IPS DF 4.7 (cell line): ENCODE data around the gene CTAGE1.
"Not testable (repeated sequence)": the region's sequence is repeated elsewhere in the genome, so short reads cannot be mapped to it uniquely, and the experiment has no call there.

Experiments used
- DNase-seq: peaks from one replicate; pipeline ENCODE4 v3.0.0-alpha.2; 2013; ENCODE audit warnings: low spot score; ENCODE audit errors: extremely low read depth

CTAGE1 gene, protein sequence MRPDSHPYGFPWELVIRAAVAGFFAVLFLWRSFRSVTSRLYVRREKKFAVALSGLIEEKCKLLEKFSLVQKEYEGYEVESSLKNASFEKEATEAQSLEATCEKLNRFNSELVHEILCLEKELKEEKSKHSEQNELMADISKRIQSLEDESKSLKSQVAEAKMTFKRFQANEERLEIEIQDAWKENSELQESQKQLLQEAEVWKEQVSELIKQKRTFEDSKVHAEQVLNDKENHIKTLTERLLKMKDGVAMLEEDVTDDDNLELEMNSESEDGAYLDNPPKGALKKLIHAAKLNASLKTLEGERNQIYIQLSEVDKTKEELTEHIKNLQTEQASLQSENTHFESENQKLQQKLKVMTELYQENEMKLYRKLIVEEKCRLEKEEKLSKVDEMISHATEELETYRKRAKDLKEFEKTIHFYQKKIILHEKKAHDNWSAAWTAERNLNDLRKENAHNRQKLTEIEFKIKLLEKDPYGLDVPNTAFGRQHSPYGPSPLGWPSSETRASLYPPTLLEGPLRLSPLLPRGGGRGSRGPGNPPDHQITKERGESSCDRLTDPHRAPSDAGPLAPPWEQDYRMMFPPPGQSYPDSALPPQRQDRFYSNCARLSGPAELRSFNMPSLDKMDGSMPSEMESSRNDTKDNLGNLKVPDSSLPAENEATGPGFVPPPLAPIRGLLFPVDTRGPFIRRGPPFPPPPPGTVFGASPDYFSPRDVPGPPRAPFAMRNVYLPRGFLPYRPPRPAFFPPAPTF

DNA sequence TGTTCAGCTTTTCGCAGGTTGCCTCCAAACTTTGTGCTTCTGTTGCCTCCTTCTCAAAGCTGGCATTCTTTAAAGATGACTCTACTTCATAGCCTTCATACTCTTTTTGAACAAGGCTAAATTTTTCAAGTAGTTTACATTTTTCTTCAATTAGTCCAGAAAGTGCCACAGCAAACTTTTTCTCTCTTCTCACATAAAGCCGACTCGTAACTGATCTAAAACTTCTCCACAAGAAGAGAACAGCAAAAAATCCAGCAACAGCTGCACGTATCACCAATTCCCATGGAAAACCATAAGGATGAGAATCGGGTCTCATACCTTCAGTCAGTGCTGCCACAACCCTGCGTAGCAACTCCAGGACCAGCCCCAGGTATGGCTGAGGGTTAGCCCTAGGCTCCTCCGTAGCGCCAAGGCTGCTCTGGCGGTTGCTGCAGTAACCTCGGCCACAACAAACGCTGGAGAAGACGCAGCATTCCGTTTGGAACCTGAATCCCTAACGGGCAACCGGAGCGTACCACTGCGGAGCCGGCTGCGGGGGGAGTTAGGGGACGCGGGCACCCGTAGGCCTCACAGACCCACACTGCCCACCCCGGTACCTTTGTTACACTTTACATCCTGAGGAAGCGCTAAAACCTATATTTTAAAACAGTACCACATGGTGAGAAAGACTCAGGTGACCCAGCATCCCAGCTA lies at the start of gene CTAGE1:
CTAGE1 (minus strand) TSS at position 420 of the 693 bp plus-strand sequence; CDS start at position 316, 104 bp downstream.
- DNase-seq: no peak

DNA sequence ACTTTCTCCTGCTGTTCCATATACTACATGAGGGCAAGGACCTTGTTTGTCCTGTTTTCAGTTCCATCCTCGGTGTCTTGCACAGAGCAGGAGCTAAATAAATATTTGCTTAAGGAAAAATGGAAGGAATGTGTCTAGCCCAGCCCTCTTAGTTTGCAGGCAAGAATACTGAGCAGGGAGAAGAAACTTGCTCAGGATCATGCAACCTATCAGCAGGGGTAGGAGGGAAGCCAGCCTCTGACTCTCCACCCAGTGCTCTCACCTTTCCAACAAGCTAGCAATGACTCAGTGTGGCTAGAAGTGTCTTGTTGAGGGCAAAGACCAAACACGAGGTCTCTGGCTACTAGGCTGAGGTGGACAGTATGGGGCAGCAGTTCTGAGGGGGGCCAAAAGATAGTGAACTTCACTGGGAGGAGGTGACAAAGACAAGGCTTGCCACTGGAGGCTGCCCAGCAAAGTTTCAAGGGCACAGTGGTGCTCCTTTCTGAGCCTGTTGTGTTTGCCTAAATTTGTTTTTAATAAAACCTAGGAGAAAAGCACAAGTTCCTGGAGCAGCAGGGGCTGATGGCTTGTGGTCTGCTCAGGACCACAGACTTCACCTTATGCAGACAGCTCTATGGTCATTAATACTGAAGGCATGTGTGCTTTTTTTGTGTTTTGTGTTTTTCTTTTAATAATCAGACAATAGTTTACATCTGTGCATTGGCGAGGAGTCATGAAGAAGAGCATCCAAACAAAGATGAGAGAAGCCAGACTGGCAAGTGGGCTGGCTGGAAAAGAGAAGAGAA lies 49.1 kb upstream of the CTAGE1 start:
- no peak for DNase-seq

DNA sequence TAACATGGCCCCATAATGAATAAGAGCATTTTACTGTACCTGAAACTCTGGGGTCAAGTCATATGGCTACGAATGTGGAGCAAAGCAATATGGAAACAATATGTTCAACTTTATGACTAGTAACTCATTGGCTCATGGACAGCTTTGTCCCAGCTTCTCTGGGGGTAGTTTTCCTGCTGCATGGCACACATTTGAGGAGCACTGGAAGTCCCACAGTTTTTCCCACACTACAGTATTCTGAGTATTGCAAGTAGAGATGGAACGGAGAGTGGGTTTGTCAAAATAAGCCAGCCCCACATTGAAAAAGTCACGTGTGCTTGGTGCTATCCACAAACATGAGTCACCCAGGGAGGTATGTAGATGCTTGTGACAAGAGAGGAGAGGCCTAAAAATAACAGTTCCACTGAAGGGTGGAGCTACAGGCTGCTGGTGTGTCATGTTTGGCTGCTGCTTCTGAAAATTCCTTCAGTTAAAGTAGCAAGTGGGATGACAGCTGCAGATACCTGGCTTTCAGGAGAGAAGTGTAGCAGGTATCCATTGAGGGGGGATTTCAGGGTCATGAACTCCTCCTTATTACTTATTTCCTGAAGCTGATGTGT lies 48.2 kb upstream of the CTAGE1 start:
- DNase-seq: no peak

DNA sequence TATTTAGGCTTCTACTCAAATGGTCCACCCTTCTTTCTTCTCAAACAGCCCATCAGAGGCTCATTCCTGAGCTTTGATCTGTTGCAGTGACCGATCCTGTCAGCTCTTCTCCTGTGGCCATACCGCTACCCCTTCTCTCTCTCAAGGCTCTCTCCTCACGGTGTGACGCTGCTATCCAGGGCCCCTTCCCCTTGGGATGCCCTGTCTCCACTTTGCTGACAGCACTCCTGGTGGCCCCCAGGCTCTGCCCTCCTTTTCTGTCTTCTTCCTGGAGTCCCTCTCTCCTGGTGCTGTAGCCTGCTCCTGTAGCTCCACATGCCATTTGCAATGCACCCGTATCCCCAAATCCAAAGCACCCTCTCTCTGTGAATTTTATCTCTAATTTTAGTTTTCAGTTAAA lies 45.4 kb upstream of the CTAGE1 start:
- DNase-seq: no peak

DNA sequence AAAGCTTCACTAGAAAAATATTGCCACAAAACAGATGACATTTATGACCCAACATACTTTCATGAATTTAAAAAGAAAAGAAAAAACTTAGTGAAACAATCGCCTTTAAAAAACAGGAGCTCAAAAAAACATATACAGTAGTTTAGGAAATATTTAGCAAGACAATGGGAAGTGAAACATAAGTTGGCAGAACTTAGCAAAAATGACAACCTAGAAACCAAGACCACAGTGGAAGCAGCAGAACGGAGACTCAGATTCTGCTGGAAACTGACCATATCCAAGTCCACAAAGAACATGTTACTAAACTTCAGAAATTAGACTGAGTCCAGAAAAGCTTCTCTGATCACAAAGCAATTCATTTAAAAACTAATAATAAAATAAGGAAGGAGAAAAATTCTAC lies 41.8 kb upstream of the CTAGE1 start:
- no peak for DNase-seq

DNA sequence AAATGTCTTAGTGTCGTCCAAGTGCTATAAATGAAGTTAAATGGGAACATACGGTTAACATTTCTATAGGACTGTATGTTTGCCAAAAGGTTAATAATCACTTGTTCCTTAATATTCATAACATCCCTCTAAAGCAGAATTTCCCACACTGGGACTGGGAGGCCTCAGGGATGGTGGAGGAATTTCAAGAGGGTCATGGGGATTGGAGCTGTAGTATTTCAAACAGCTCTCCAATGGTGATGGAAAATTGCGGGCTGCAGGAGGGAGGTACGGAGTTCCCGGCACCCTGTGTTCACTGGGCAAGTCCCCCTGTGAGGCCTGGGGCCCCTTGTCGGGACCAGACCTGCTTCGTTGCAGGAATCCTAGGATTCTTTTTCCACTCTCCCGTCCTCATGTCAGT lies 39.8 kb upstream of the CTAGE1 start:
- DNase-seq: no peak

DNA sequence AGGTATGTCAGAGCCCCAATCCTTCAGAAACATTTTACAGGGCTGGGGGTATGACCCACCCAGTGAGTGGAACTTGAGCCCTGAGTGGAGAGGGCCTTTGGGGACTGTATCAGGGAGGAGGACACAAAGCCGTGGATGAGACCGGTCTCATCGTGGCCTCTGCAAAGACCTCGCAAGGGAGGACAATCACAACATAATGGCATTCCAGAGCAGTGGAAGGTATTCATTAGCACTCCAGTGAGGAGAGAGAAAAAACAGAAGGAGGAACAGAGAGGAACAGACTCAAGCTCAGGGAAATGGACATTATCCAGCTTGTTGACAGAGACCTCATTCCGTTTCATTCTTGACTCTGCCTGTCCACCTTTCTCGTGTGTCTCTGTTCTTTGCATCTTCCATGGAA lies 38.8 kb upstream of the CTAGE1 start:
- DNase-seq: no peak

DNA sequence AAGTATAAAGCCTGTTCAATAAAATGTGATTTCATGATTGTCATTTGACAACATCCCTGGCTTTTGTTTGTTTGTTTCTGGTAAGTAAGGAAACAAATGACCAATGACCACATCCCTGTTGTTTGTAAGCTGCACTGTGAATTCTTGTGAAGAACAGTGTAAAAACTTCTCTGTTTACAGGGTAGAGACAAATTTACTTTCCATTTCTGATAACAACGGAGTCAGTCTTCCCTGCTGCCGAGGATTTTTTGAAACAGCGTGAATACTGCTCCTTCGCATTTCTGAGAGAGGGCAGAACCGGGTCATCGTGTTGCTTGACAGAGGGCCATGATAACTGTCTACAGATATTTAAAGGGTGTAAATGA lies 38.4 kb upstream of the CTAGE1 start:
- DNase-seq: no peak

DNA sequence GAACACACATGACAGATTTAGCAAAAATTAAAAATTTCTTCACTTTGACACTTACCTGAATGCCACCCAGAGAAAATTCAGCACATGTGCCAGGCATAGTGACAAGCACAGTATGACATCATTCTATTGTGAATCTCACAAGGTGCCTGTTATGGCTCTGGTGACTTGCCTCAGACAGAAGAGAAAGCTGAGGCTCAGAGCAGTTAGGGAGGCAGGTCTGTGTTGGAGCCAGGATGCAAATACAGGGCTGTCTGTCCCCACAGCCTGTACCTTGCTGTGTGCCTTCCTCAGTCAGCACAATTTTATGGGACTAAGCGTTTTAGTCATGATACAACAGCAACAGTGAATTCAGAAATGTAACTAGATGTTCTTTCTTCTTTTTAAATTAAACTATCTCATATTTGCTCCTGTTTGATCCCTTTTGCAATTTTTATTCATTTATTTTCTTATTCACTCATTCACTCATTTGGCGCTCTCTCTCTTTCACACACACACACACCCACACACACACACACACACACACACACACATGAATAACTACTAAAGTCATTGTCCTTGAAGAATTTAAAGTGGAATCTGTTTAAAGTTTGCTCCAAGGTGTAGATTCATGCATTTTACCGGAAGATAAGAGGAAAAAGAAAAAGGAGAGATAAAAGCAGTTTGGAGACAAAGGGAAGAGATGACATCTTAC lies 37.9 kb upstream of the CTAGE1 start:
- DNase-seq: no peak

DNA sequence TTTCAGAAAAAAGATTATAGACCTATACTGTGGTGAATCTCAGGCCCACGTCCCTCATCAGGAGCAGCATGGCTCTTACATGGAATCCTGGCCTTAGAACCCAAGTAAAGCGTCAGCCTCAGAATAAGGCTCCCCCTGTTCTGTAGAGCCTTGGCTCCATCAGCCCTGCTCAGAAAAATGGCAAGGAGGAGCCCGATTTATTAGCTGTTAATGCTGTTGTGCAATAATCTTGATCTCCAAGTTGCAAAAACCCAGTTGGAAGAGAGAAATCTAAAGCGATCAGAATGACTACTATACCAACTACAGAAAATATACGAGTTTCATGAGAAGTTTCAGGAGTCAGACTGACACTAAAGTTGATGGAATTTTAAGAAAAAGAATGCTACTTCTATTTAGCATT lies 35.6 kb upstream of the CTAGE1 start:
- no peak for DNase-seq

DNA sequence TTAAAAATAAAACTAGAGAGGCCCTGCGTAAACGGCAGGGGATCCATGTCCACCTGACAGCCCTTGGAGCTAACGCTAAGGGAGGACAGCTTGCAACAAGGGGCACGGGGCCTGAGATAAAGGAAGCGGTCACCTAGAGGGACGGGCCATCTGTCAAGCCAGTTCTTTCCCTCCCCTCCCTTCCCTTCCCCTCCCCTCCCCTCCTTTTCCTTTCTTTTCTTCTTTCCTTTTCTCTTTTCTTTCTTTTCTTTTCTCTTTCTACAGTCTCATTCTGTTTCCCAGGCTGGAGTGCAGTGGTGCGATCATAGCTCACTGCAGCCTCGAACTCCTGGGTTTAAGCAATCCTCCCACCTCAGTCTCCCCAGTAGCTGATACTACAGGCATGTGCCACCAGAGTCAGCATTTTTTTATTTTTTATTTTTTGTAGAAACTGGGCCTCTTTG lies 34.5 kb upstream of the CTAGE1 start:
- no peak for DNase-seq

DNA sequence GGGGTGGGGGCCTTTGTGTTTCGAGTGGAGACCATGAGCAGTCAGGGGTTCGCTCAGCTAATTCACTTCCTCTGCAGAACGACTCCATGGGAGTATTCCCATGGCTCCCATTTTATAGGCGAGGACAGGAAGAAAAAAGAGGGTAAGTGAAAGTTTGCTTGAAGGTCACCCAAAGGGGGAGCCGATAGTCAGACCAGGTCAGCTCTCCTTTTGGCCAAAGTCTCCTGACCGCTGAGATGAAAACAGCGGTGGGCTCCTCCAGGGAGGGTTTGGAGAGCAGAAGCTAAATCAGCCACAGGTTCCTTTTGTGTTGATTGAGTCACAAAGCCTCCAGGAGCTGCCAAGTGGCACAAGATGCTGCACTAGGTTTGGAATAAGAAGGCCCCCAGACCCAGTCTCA lies 34.1 kb upstream of the CTAGE1 start:
- peak; percentile 25 for DNase-seq

DNA sequence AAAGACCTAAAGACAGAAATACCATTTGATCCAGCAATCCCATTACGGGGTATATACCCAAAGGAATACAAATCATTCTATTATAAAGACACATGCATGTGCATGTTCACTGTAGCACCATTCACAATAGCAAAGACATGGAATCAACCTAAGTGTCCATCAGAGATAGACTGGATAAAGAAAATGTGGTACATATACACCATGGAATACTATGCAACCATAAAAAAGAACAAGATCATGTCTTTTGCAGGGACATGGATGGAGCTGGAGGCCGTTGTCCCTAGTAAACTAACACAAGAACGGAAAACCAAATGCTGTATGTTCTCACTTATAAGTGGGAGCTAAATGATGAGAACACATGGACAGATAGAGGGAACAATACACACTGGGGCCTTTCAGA lies 33.1 kb upstream of the CTAGE1 start:
- not testable (repeated sequence) for DNase-seq

DNA sequence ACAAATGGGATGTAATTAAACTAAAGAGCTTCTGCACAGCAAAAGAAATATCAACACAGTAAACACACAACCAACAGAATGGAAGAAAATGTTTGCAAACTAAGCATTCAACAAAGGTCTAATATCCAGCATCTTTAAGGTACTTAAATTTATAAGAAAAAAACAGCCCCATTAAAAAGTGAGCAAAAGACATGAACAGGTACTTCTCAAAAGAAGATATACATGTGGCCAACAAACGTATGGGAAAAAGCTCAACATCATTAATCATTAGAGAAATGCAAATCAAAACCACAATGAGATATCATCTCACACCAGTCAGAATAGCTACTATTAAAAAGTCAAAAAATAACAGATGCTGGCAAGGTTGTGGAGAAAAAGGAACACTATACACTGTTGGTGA lies 32.6 kb upstream of the CTAGE1 start:
- DNase-seq: not testable (repeated sequence)

DNA sequence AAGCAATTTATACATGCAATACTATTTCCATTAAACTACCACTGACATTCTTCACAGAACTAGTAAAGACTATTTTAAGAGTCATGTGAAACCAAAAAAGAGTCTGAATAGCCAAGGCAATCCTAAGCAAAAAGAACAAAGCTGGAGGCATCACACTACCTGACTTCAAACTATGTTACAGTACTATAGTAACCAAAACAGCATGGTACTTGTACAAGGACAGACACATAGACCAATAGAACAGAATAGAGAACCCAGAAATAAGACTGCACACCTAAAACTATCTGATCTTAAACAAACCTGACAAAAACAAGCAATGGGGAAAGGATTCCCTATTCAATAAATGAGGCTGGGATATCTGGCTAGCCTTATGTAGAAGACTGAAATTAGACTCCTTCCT lies 32.0 kb upstream of the CTAGE1 start:
- DNase-seq: not testable (repeated sequence)

DNA sequence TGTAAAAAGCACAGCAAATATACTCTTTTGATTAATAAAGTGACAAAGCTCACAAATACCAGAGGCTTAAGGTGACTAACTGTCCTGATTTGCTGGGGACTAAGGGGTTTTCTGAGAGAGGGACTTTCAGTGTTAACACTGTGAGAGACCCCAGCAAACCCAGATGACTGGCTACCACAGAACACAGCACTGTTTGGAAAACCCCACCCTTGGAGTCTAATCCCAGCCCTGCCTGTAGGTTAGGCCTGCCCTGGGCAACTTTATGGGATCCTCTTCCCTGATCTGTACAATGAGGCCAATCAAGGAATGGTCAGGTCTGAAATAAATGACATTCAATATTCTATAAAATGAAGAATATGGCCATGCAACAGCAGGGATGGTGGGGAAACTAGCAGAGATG lies 30.5 kb upstream of the CTAGE1 start:
- DNase-seq: no peak

DNA sequence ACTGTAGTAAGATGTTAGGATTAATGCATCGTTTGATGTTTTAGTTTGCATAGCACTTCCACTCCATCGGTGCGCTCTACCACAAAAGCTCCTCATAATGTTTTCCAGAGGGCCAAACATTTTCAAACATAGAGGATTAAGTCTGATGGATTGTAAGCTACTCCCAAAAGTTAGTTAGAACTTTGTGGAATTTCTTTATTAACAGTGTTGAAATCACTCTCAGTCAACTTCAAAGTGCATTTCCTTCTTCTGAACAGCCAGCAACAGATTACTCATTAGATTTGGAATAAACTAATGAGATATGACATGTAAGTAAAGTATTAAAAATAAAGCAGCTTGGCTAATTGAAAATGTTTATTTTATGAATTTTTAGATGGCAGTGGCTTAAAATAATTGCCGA lies 30.1 kb upstream of the CTAGE1 start:
- no peak for DNase-seq

DNA sequence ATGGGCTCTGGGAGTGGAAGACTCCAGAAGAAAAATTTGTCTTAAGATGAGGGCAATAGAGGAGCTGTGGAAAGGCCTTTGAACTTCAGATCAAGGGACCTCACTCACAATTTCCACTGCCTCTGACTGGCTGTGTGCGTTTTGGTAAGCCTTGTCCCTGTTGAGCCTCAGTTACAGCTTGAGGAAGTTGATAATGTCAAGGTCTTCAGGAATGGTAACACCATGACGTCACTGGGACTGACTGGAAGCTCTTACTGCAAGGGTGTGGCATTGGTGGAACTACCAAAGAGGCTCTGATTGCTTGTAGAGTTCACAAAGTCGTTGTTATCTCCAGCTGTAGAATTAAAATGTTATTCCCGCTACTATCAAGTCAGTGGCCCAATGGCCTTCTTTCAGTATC lies 29.2 kb upstream of the CTAGE1 start:
- no peak for DNase-seq

DNA sequence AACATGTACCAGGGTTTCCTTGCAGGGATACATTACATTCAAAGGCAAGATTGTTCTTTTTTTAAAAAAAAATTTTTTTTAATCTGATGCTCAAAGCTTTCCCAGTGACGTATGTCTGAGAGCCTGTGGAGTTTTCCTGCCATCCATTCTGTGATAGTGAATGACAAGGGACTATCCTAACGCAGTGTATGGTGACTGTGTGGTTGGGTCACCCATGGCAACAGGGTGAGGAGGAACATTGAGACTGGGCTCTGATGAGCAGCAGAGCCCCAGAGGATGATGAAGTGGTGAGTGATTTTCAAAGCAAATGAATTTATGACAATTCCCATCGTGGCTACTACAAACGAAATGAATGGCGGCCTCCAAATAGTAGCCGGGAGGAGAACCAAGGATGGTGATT lies 28.6 kb upstream of the CTAGE1 start:
- no peak for DNase-seq

DNA sequence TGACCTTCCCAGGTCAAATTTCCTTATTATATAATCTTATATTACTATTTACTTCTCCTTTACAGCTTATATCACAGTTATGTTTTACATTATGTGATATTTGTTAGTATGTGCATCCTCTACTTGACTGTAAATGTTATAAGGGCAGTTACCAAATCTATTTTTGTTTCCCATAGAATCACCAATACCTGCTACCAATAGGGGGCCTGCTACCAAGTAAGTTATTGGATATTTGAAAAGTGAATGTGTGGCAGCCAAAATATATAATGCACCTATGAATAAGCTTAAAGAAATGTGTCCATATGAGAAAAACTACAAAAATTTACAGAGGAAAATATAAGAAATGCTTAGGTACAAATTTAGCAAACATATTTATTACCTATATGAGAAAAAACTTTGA lies 23.9 kb upstream of the CTAGE1 start:
- no peak for DNase-seq
